Mucosa of stomach (tissue), 1 donor: ENCODE results near the gene GLRX3.
"Not testable (repeated sequence)": the region's sequence is repeated elsewhere in the genome, so short reads cannot be mapped to it uniquely, and the experiment has no call there.

Source experiments
- H3K27me3 ChIP-seq: one replicate; pipeline ENCODE4 v1.7.0; 2013; ENCODE audit warnings: mild to moderate bottlenecking, low read length; ENCODE audit not compliant: control insufficient read depth, insufficient read depth
- H3K36me3 ChIP-seq: one replicate; pipeline ENCODE4 v1.7.0; 2013; ENCODE audit warnings: low read length; ENCODE audit not compliant: control insufficient read depth, insufficient read depth
- H3K4me1 ChIP-seq: one replicate; pipeline ENCODE4 v1.7.0; 2013; ENCODE audit warnings: mild to moderate bottlenecking, low read length; ENCODE audit not compliant: control insufficient read depth, insufficient read depth
- H3K4me3 ChIP-seq: one replicate; pipeline ENCODE4 v1.7.0; 2013; ENCODE audit warnings: low read length
- H3K9ac ChIP-seq: one replicate; pipeline ENCODE4 v1.7.0; 2013; ENCODE audit warnings: mild to moderate bottlenecking, low read length, moderate library complexity
- H3K9me3 ChIP-seq: one replicate; pipeline ENCODE4 v1.7.0; 2013; ENCODE audit warnings: mild to moderate bottlenecking, low read length, moderate library complexity; ENCODE audit not compliant: control insufficient read depth
- donor health status: Pancreatic carcinoma.

GLRX3 gene

DNA sequence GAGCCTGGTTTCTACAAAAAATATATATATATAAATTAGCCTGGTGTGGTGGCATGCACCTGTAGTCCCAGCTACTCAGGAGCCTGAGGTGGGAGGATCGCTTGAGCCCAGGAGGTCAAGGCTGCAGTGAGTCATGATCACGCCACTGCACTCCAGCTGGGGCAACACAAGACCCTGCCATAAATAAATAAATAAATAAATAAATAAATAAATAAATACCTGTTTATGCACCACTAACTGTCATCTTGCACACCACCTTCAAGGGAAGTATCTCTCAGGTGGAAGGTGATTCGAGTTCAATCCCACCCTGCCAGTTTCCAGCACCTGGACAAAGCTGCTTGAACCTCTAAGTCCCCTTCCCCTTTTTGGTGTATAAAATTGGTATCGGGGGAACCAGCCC is 19.2 kb upstream of the GLRX3 start:
- not testable (repeated sequence) for H3K4me3 ChIP-seq, H3K9ac ChIP-seq, H3K9me3 ChIP-seq, H3K27me3 ChIP-seq, H3K4me1 ChIP-seq, H3K36me3 ChIP-seq

DNA sequence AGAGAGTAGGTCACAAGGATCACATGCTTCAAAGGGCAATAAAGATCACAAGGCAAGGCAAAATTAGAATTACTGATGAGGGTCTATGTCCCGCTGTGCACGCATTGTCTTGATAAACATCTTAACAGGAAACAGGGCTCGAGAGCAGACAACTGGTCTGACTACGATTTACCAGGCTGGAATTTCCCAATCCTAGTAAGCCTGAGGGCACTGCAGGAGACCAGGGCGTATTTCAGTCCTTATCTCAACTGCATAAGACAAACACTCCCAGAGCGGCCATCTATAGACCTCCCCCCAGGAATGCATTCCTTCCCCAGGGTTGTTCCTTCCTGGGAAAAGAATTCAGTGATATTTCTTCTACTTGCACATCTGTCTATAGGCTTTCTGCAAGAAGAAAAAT is 18.7 kb upstream of the GLRX3 start:
- not testable (repeated sequence) for H3K36me3 ChIP-seq, H3K4me1 ChIP-seq, H3K27me3 ChIP-seq, H3K9me3 ChIP-seq, H3K9ac ChIP-seq, H3K4me3 ChIP-seq

- Histone ChIP-seq H3K9ac (no peak overlapping the region), H3K4me1 (no peaks in the 10 kb centered on the region), H3K27me3 (no peaks in the 10 kb centered on the region), H3K4me3 (no peak overlapping the region), H3K36me3 (no peaks in the 10 kb centered on the region), H3K9me3 (no peaks in the 10 kb centered on the region)
Observed at GRCh38 chr10:130121486-130122079, 14.6 kb upstream of the GLRX3 start.

DNA sequence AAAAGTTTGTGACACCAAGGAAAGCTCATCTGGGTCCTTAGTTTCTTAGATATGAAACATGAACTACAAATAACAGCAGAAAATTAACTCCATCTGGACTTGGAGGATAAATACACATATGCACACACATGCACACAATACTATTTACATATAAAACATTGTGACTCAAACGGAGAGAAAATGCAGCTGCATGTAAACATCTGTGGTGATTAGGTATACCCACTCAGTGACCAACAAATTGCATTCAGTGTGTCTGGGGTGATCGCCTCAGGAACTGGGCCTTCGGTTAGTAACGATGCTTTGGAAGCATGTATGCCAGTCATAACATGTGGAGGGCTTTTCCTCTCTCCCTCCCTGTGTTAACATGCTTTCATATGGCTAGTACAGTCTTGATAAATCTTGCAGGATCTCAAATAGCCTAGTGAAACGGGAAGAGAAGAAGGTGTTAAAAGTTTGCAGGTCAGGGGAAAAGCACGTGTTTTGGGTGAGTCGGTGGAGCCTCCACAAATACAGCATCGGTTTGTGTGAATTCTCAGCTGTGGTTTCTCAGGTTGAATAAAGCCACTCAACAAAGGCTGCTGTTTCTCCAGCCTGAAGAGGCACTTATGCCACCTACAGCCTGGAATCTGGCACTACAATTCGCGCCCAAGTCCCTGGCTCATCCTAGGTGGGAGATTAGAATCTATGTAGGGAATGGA is 8.7 kb upstream of the GLRX3 start:
- Histone ChIP-seq H3K9ac (no peak overlapping the region), H3K4me3 (no peak overlapping the region)

GRCh38 chr10:130128062-130128781 is 8.0 kb upstream of the GLRX3 start:
- Histone ChIP-seq H3K27me3 (peaks cover 22% of the 10 kb centered on the region), H3K9me3 (no peaks in the 10 kb centered on the region), H3K9ac (no peak overlapping the region), H3K36me3 (no peaks in the 10 kb centered on the region), H3K4me1 (no peaks in the 10 kb centered on the region), H3K4me3 (no peak overlapping the region)

More for the DNA sequence above, 8.7 kb upstream of the GLRX3 start:
- no peaks in the 10 kb centered on the region for H3K36me3 ChIP-seq
- H3K9me3 ChIP-seq, result no peaks in the 10 kb centered on the region
- no peaks in the 10 kb centered on the region for H3K4me1 ChIP-seq
- H3K27me3 ChIP-seq, result peaks cover 22% of the 10 kb centered on the region

DNA sequence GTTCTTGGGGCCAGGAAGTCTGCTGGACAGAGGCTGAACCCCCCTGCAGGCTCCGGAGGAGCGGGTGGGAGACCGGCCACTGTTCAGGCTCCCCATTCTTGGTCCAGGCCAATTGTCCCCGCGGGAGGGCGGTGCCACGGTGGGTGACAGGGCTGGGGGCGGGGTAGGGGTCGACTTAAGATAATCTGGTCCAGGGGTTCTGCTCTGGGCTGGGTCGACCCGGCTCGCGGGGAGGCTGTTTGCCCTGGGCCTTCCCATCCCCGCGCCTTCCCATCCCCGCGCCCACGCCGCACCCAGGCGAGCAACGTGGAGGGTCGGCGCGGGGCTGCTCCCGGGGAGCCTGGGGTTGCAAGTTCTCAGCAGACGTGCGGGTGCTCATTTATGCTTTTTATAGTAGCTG is 7.3 kb upstream of the GLRX3 start:
- Histone ChIP-seq H3K36me3 (no peaks in the 10 kb centered on the region), H3K4me1 (no peaks in the 10 kb centered on the region), H3K9ac (no peak overlapping the region), H3K27me3 (peaks cover 22% of the 10 kb centered on the region), H3K9me3 (no peaks in the 10 kb centered on the region), H3K4me3 (no peak overlapping the region)

DNA sequence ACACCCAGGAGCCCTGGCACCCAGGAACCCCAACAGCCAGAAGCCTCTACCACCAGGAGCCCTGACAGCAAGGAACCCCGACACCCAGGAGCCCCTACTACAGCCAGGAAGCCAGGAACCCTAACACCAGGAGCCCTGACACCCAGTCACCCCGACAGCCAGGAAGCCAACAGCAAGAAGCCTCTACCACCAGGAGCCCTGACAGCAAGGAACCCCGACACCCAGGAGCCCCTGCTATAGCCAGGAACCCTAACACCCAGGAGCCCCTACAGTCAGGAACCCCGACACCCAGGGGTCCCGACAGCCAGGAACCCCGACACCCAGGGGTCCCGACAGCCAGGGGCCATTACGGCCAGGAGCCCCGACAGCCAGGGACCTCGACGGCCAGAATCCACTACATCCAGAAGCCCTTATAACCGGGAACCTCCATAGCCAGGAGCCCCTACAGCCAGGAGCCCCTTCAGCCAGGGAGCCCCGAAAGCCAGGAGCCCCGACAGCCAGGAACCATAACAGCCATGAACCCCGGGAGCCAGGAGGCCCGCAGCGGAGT is 440 bp upstream of the GLRX3 start:
- Histone ChIP-seq H3K9me3 (no peaks in the 10 kb centered on the region), H3K4me1 (peaks cover 19% of the 10 kb centered on the region), H3K9ac (peak overlapping the region; percentile 92), H3K27me3 (peaks cover 3% of the 10 kb centered on the region), H3K36me3 (no peaks in the 10 kb centered on the region), H3K4me3 (peak overlapping the region; percentile 68)

GRCh38 chr10:130137090-130137448 is 878 bp downstream of the GLRX3 start:
- peaks cover 3% of the 10 kb centered on the region for H3K27me3 ChIP-seq
- H3K9ac ChIP-seq, result peak overlapping the region; percentile 92
- H3K4me3 ChIP-seq, result peak overlapping the region; percentile 12
- no peaks in the 10 kb centered on the region for H3K36me3 ChIP-seq
- no peaks in the 10 kb centered on the region for H3K9me3 ChIP-seq
- H3K4me1 ChIP-seq, result peaks cover 19% of the 10 kb centered on the region

GRCh38 chr10:130137659-130138478 is 1.7 kb downstream of the GLRX3 start:
- Histone ChIP-seq H3K9ac (no peak overlapping the region), H3K4me1 (peaks cover 19% of the 10 kb centered on the region)

DNA sequence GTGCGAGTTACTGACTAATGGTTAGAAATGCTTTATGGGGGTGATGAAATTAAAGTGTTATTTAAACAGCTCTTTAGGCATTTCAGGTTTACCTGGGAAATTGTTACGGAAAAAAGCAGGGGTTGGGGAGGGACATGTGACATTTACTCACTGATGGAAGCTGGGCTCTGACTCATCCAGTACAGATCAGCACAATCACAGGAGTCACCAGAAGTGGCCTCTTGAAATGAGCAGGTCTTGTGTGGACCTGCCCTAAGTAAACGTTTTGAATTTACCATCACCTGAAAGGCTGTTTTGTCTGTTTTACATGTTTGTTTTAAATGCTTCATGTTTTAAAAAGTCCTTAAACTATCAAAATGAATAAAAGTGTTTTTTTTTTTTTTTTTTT is 2.3 kb downstream of the GLRX3 start:
- H3K36me3 ChIP-seq, result no peaks in the 10 kb centered on the region
- H3K9me3 ChIP-seq, result no peaks in the 10 kb centered on the region
- H3K27me3 ChIP-seq, result peaks cover 3% of the 10 kb centered on the region
- peaks cover 19% of the 10 kb centered on the region for H3K4me1 ChIP-seq
- no peak overlapping the region for H3K9ac ChIP-seq
- no peak overlapping the region for H3K4me3 ChIP-seq

More at GRCh38 chr10:130137659-130138478, 1.7 kb downstream of the GLRX3 start:
- Histone ChIP-seq H3K9me3 (no peaks in the 10 kb centered on the region), H3K4me3 (peak overlapping the region; percentile 12), H3K27me3 (peaks cover 3% of the 10 kb centered on the region), H3K36me3 (no peaks in the 10 kb centered on the region)

DNA sequence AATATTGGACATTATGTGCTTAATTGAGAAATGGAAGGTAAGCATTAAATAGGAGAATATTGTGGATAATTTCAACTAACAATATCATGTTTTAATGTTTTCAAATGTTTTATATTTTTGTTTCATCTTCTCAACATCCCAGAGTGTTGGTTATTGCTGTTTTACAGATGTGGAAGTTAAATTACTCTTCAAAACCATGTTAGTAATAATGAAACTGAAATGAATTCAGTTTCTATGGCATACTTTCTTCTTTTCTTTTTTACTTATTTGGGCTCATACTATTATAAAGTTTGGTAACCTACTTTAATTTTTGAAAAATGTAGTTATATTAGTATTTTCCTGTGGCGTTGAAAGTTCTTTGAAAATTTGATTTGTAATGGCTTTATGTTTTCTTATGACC is 4.2 kb downstream of the GLRX3 start:
- H3K27me3 ChIP-seq, result peaks cover under 1% of the 10 kb centered on the region
- no peaks in the 10 kb centered on the region for H3K9me3 ChIP-seq
- no peak overlapping the region for H3K9ac ChIP-seq
- H3K4me3 ChIP-seq, result no peak overlapping the region
- peaks cover 18% of the 10 kb centered on the region for H3K4me1 ChIP-seq
- H3K36me3 ChIP-seq, result no peaks in the 10 kb centered on the region
